ENCODE measurements around the gene FAP. TPM values are rescaled to one million over a fixed set of nuclear protein-coding genes. Genes with fewer than 3 reads are reported as not detected.

FAP gene
- total and polyA plus RNA-seq, 2 of the 8 experiments (the other 6 are each of a cell fraction or from before 2014, with no cell fraction given), result not detected

DNA sequence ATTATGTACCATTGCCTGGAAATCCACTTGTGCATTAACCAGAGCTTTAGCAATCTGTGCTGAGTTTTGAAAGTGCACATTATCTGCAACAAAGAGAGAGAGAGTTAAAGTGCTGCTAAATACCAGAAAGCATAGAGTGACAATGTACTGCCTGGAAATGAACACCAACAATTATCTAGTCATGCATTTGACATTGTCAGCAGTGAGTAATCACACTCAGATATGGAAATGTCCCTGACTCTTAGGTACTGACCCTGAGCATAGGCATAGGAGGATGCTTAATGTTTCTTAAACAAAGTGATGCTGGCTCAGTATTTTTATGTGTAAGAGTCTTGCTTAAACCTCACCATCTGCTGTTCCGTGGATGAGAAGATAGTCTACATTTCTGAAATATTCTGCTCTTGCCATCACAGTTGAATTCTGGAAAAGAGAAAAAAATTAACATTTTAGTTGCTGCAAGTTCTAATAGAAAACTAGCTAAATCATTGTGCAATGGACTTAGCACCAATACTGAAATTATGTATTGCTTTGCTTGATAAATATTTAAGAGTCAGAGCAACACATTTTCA lies 70.4 kb downstream of the FAP start (continued):
- TF ChIP-seq, protein P1, sequence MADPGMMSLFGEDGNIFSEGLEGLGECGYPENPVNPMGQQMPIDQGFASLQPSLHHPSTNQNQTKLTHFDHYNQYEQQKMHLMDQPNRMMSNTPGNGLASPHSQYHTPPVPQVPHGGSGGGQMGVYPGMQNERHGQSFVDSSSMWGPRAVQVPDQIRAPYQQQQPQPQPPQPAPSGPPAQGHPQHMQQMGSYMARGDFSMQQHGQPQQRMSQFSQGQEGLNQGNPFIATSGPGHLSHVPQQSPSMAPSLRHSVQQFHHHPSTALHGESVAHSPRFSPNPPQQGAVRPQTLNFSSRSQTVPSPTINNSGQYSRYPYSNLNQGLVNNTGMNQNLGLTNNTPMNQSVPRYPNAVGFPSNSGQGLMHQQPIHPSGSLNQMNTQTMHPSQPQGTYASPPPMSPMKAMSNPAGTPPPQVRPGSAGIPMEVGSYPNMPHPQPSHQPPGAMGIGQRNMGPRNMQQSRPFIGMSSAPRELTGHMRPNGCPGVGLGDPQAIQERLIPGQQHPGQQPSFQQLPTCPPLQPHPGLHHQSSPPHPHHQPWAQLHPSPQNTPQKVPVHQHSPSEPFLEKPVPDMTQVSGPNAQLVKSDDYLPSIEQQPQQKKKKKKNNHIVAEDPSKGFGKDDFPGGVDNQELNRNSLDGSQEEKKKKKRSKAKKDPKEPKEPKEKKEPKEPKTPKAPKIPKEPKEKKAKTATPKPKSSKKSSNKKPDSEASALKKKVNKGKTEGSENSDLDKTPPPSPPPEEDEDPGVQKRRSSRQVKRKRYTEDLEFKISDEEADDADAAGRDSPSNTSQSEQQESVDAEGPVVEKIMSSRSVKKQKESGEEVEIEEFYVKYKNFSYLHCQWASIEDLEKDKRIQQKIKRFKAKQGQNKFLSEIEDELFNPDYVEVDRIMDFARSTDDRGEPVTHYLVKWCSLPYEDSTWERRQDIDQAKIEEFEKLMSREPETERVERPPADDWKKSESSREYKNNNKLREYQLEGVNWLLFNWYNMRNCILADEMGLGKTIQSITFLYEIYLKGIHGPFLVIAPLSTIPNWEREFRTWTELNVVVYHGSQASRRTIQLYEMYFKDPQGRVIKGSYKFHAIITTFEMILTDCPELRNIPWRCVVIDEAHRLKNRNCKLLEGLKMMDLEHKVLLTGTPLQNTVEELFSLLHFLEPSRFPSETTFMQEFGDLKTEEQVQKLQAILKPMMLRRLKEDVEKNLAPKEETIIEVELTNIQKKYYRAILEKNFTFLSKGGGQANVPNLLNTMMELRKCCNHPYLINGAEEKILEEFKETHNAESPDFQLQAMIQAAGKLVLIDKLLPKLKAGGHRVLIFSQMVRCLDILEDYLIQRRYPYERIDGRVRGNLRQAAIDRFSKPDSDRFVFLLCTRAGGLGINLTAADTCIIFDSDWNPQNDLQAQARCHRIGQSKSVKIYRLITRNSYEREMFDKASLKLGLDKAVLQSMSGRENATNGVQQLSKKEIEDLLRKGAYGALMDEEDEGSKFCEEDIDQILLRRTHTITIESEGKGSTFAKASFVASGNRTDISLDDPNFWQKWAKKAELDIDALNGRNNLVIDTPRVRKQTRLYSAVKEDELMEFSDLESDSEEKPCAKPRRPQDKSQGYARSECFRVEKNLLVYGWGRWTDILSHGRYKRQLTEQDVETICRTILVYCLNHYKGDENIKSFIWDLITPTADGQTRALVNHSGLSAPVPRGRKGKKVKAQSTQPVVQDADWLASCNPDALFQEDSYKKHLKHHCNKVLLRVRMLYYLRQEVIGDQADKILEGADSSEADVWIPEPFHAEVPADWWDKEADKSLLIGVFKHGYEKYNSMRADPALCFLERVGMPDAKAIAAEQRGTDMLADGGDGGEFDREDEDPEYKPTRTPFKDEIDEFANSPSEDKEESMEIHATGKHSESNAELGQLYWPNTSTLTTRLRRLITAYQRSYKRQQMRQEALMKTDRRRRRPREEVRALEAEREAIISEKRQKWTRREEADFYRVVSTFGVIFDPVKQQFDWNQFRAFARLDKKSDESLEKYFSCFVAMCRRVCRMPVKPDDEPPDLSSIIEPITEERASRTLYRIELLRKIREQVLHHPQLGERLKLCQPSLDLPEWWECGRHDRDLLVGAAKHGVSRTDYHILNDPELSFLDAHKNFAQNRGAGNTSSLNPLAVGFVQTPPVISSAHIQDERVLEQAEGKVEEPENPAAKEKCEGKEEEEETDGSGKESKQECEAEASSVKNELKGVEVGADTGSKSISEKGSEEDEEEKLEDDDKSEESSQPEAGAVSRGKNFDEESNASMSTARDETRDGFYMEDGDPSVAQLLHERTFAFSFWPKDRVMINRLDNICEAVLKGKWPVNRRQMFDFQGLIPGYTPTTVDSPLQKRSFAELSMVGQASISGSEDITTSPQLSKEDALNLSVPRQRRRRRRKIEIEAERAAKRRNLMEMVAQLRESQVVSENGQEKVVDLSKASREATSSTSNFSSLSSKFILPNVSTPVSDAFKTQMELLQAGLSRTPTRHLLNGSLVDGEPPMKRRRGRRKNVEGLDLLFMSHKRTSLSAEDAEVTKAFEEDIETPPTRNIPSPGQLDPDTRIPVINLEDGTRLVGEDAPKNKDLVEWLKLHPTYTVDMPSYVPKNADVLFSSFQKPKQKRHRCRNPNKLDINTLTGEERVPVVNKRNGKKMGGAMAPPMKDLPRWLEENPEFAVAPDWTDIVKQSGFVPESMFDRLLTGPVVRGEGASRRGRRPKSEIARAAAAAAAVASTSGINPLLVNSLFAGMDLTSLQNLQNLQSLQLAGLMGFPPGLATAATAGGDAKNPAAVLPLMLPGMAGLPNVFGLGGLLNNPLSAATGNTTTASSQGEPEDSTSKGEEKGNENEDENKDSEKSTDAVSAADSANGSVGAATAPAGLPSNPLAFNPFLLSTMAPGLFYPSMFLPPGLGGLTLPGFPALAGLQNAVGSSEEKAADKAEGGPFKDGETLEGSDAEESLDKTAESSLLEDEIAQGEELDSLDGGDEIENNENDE (IDR thresholded peaks at IDR 0.05; ENCODE audit: insufficient replicate concordance, low read length), result no peak
- TF ChIP-seq CBX8 (IDR thresholded peaks at IDR 0.05; ENCODE audit: borderline replicate concordance, low read depth, low read length), result no peak
- no peak for TF ChIP-seq RFX5 (IDR thresholded peaks at IDR 0.05; ENCODE audit: borderline replicate concordance, low read depth, low read length)
- TF ChIP-seq BCL11A (IDR thresholded peaks at IDR 0.05; ENCODE audit: low read depth in 2 of 2, low read length in 2 of 2), result no peak

Data from H1 (cell line).